A673 (cell line): ENCODE results near the gene GNGT2. TPM values are rescaled to one million over a fixed set of nuclear protein-coding genes. Genes with fewer than 3 reads are reported as not detected.

Source experiments
- BruUV-seq: library from RNA; stranded (reverse); fragments of 400-500 nt; replicated peaks from 2 replicates; lab custom pipeline; 2021; lab: Mats Ljungman, UMichigan
- CTCF ChIA-PET: fragments of 300-600 bp; sonication (Branson Sonifier 250); formaldehyde crosslinking; loops from one replicate; lab custom pipeline; 2022; ENCODE audit warnings: antibody characterized with exemption; lab: Charles Lee
- POLR2A ChIA-PET: fragments of 300-600 bp; sonication (Branson Sonifier 250); formaldehyde crosslinking; loops from one replicate; lab custom pipeline; 2022; ENCODE audit warnings: antibody characterized with exemption; ENCODE audit not compliant: low non-redundant PET; lab: Charles Lee
- DNase-seq: peaks from one replicate; pipeline ENCODE4 v3.0.0-alpha.2; 2015; ENCODE audit warnings: low spot score
- H3K27ac ChIP-seq: fragments of 200-600 bp; sonication (generic); 2 replicates; pipeline ENCODE4 v1.5.1; 2016; ENCODE audit warnings: mixed run types, low read depth, mild to moderate bottlenecking, mixed read lengths, antibody characterized with exemption, low read length; ENCODE audit not compliant: poor library complexity, severe bottlenecking
- H3K27me3 ChIP-seq: fragments of 200-600 bp; sonication (generic); replicated peaks from 2 replicates; pipeline ENCODE4 v1.6.1; 2017; ENCODE audit warnings: mixed run types, low read depth, mild to moderate bottlenecking, mixed read lengths, antibody characterized with exemption, low read length; ENCODE audit not compliant: insufficient read depth, poor library complexity
- H3K36me3 ChIP-seq: fragments of 200-600 bp; sonication (generic); 2 replicates; pipeline ENCODE4 v1.6.1; 2016; ENCODE audit warnings: mixed run types, mild to moderate bottlenecking, mixed read lengths, antibody characterized with exemption, low read length; ENCODE audit not compliant: insufficient read depth, poor library complexity, severe bottlenecking
- H3K4me1 ChIP-seq: fragments of 200-600 bp; sonication (generic); 2 replicates; pipeline ENCODE4 v1.6.1; 2017; ENCODE audit warnings: mixed run types, mild to moderate bottlenecking, mixed read lengths, antibody characterized with exemption, low read length; ENCODE audit not compliant: insufficient read depth, poor library complexity, severe bottlenecking
- H3K4me3 ChIP-seq: fragments of 200-600 bp; sonication (generic); 2 replicates; pipeline ENCODE4 v1.5.1; 2016; ENCODE audit warnings: low read depth, mixed run types, mild to moderate bottlenecking, mixed read lengths, low read length; ENCODE audit not compliant: poor library complexity, severe bottlenecking
- H3K9me3 ChIP-seq: fragments of 200-600 bp; sonication (generic); 2 replicates; pipeline ENCODE4 v1.6.1; 2016; ENCODE audit warnings: mixed run types, low read depth, mild to moderate bottlenecking, mixed read lengths, antibody characterized with exemption, low read length; ENCODE audit not compliant: poor library complexity, severe bottlenecking
- EZH2 ChIP-seq: fragments of 200-600 bp; sonication (generic); IDR thresholded peaks from 2 replicates; pipeline ENCODE4 v1.6.1; 2017; ENCODE audit warnings: borderline replicate concordance, low read depth, mild to moderate bottlenecking, mixed read lengths, antibody characterized with exemption, low read length; ENCODE audit not compliant: poor library complexity, severe bottlenecking
- intact Hi-C: fragments of 100-400 bp; cut with micrococcal nuclease; formaldehyde crosslinking; loops from one replicate; pipeline ENCODE4 v1.10.0; 2022; ENCODE audit not compliant: unreplicated experiment
- total RNA-seq: library from RNA; stranded (reverse); gene quantifications from 2 replicates; pipeline ENCODE4 v1.2.3, GENCODE V29; 2021
- TF ChIP-seq, protein P1 (sequence below): fragments of 300-800, 200-600 bp; sonication (generic); conservative IDR thresholded peaks from 2 replicates; pipeline ENCODE4 v1.5.1; 2017; ENCODE audit warnings: low read depth, mild to moderate bottlenecking, antibody characterized with exemption, low read length, moderate library complexity, mixed read lengths

GNGT2 gene
- total RNA-seq, 1 experiment from 2014 or later, result 9.6 TPM

DNA sequence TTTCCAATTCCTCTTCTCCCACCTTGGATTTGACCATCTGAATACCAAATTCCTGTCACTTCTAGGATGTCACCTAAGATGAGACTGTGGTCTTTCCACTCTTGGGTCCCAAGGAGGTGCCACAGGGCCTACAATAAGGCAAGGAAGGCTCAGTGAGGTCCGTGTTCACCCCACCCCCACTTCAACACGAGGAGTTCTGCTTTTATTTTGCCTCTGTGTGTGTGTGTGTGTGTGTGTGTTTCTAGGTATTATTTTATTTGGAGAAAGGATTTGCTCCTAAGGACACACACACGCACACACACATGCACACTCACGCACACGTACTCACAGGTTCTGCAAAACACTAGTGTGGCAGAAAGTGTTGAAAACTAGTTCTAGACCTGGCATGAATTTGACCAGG is 44.8 kb upstream of the GNGT2 start:
- Histone ChIP-seq H3K27ac (no peak overlapping the region), H3K27me3 (no peaks in the 10 kb centered on the region), H3K4me3 (no peak overlapping the region), H3K4me1 (no peaks in the 10 kb centered on the region), H3K36me3 (no peaks in the 10 kb centered on the region), H3K9me3 (no peaks in the 10 kb centered on the region)
- DNase-seq, result no peak
- TF ChIP-seq, protein P1, sequence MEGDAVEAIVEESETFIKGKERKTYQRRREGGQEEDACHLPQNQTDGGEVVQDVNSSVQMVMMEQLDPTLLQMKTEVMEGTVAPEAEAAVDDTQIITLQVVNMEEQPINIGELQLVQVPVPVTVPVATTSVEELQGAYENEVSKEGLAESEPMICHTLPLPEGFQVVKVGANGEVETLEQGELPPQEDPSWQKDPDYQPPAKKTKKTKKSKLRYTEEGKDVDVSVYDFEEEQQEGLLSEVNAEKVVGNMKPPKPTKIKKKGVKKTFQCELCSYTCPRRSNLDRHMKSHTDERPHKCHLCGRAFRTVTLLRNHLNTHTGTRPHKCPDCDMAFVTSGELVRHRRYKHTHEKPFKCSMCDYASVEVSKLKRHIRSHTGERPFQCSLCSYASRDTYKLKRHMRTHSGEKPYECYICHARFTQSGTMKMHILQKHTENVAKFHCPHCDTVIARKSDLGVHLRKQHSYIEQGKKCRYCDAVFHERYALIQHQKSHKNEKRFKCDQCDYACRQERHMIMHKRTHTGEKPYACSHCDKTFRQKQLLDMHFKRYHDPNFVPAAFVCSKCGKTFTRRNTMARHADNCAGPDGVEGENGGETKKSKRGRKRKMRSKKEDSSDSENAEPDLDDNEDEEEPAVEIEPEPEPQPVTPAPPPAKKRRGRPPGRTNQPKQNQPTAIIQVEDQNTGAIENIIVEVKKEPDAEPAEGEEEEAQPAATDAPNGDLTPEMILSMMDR, result no peak
- TF ChIP-seq EZH2, result no peak
- CTCF ChIA-PET, result no interaction called here
- no TSS peak for BruUV-seq
- intact Hi-C loops, result no loop called here
- POLR2A ChIA-PET, result no interaction called here

DNA sequence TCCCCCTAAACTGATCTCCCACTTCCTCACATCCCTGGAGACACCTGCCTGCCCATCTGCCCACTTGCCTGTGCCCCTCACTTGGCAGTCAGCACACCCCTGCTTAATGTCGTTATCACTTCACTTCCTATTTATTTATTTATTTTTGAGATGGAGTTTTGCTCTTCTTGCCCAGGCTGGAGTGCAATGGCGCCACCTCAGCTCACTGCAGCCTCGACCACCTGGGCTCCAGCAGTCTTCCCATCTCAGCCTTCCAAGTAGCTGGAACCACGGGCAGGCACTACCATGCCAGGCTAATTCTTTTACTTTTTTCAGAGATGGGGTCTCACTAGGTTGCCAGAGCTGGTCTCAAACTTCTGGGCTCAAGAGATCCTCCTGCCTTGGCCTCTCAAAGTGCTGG is 43.7 kb upstream of the GNGT2 start:
- Histone ChIP-seq H3K4me3 (no peak overlapping the region), H3K9me3 (no peaks in the 10 kb centered on the region), H3K36me3 (no peaks in the 10 kb centered on the region), H3K4me1 (peaks cover 7% of the 10 kb centered on the region), H3K27ac (no peak overlapping the region), H3K27me3 (no peaks in the 10 kb centered on the region)
- CTCF ChIA-PET, result interaction anchor here (0.6 kb wide), 1 partner anchor 33 kb away, joined by 3 read pairs; no protein-coding TSS in a partner anchor
- no peak for TF ChIP-seq EZH2
- TF ChIP-seq, protein P1, result peak; percentile 34; the same call in 1 of the 2 replicates
- no peak for DNase-seq
- intact Hi-C loops, result no loop called here
- POLR2A ChIA-PET, result no interaction called here
- no TSS peak for BruUV-seq

DNA sequence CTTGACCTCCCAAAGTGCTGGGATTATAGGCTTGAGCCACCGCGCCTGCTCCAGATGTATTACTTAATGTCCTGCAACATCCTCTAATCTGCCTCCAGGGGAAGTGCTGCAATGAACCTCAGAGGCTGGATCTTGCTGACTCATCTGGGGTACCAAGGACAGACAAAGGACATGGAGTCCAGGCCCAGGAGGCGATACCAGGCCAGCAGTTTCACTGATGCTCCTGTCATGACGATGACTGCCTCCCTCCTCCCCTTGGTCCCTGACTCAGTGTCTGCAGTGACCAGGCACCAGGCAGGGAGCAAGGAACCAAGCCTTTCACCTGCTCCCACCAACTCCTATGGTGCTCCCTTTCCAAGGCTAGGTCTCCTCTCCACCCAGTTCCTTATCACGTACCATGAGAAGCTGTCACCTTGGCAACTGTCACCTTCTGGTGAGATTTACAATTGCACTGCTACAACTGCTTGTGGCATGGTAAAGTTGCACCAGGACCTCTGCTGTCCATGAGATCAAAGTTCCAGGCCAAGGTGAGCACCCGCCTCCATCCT is 41.8 kb upstream of the GNGT2 start:
- ChIA-PET CTCF (no interaction called here), POLR2A (no interaction called here)
- TF ChIP-seq, protein P1, result no peak
- no peak for TF ChIP-seq EZH2
- peaks cover 10% of the 10 kb centered on the region for H3K4me1 ChIP-seq
- no peaks in the 10 kb centered on the region for H3K36me3 ChIP-seq
- H3K27ac ChIP-seq, result no peak overlapping the region
- H3K4me3 ChIP-seq, result no peak overlapping the region
- H3K27me3 ChIP-seq, result no peaks in the 10 kb centered on the region
- BruUV-seq, result no TSS peak
- H3K9me3 ChIP-seq, result no peaks in the 10 kb centered on the region
- intact Hi-C loops, result no loop called here
- no peak for DNase-seq
